Upper lobe of right lung (tissue), 1 donor: ENCODE measurements around the gene LYAR. TPM values are rescaled to one million over a fixed set of nuclear protein-coding genes. Genes with fewer than 3 reads are reported as not detected.

Source experiments
- ATAC-seq: fragments of 200-7000 bp; cut with Tn5 transposase; one replicate; pipeline ENCODE4 v1.9.1; 2020; ENCODE audit warnings: mild to moderate bottlenecking, moderate library complexity
- DNase-seq: peaks from one replicate; pipeline ENCODE4 v3.0.0-alpha.2; 2020
- H3K27ac ChIP-seq: fragments of 200-600 bp; one replicate; pipeline ENCODE4 v1.8.0; 2022
- H3K27me3 ChIP-seq: fragments of 200-600 bp; one replicate; pipeline ENCODE4 v1.8.0; 2022; ENCODE audit warnings: mild to moderate bottlenecking
- H3K36me3 ChIP-seq: fragments of 200-600 bp; one replicate; pipeline ENCODE4 v1.8.0; 2022
- H3K4me1 ChIP-seq: fragments of 200-600 bp; one replicate; pipeline ENCODE4 v1.8.0; 2022
- H3K4me3 ChIP-seq: fragments of 200-600 bp; one replicate; pipeline ENCODE4 v1.8.0; 2022; ENCODE audit warnings: mild to moderate bottlenecking
- H3K9me3 ChIP-seq: fragments of 200-600 bp; one replicate; pipeline ENCODE4 v1.8.0; 2022
- intact Hi-C: fragments of 100-400 bp; cut with DNase I; formaldehyde crosslinking; loops from one replicate; pipeline ENCODE4 v1.11.0; 2022
- long read RNA-seq: library from polyadenylated mRNA; unstranded; transcript quantifications from one replicate; pipeline ENCODE4 v2.0.0, GENCODE V29; 2021
- total RNA-seq: library from RNA; stranded (reverse); fragmentation: NEBNext Ultra II Directional; extraction: Animal tissue kit (Norgen Biotek cat#: 25700); gene quantifications from one replicate; pipeline ENCODE4 v1.2.1, GENCODE V29; 2021
- TF ChIP-seq, protein P1 (sequence below): fragments of 200-600 bp; IDR thresholded peaks from one replicate; pipeline ENCODE4 v1.8.0; 2022; ENCODE audit warnings: antibody characterized with exemption
- donor health status: DM: no; HTN: yes; CAD: no; lungs with severe emphysema.

The LYAR gene, protein sequence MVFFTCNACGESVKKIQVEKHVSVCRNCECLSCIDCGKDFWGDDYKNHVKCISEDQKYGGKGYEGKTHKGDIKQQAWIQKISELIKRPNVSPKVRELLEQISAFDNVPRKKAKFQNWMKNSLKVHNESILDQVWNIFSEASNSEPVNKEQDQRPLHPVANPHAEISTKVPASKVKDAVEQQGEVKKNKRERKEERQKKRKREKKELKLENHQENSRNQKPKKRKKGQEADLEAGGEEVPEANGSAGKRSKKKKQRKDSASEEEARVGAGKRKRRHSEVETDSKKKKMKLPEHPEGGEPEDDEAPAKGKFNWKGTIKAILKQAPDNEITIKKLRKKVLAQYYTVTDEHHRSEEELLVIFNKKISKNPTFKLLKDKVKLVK
- 13.3 TPM for total RNA-seq
- long read RNA-seq, transcript LYAR-201 (10 exons, 1,569 nt) = major isoform, 15 of 18 reads
- long read RNA-seq, partial matches to known transcripts = 2 of 18 reads
- long read RNA-seq, other reads (novel, unspliced or antisense) = 1 of 18 reads

DNA sequence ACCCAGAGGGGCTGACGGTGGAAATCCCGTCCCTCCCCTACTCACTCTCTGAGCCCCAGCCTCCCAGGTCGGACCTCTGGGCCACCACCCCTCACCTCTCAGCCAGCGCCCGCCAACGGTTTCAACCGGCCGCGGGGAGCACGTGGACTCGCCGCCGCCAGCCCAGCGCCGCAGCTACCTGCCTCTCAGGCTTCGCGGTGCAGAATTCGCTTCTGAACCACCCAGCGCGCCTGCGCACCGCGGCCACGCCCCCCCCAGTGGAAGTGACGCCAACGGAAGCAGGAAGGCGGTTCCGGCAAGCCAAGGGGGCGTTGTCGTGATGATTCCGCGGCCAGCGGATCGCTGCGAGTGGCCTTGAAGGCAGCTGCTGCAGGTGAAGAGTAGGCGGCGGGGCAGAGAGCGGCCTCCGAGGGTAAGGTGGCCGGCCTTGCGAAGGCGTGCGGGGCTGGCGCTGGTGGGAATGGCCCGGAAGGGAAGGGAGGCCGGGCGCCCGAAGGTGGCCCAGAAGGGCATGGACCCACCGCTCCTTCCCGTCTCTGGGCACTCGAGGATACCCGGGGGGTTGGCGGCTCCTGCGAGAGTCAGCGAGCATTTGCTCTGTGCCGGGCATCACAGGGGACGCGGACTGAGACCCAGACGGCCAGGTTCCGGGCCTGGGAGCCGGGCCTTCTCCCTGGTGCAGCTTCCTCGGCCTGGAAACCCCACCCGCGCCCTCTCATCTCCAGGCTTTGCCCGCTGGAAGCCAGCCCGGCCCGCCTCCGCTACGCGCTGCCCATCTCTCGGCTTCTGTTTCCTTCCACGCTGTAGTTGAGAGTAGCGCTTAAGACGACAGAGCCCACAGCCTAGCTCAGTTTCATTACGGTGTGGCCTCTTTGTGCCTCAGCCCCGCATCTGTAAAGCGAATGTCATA, at the start of gene LYAR, which contains the start of gene ZBTB49:
TSS of gene LYAR (minus strand) at position 214 of the 910 bp plus-strand sequence. CDS start 6,412 bp downstream, outside the sequence.
TSS of gene ZBTB49 (plus strand) at position 311 of the 910 bp plus-strand sequence. CDS start 9,695 bp downstream, outside the sequence.
- Histone ChIP-seq H3K27ac (peak within 1 kb of the TSS; percentile 80), H3K36me3 (peaks cover 16% of the 10 kb centered on the region), H3K4me1 (peaks cover 20% of the 10 kb centered on the region), H3K27me3 (no peaks in the 10 kb centered on the region), H3K9me3 (no peaks in the 10 kb centered on the region), H3K4me3 (peak within 1 kb of the TSS; percentile 98)
- DNase-seq (peak; percentile 97), ATAC-seq (peak; percentile 99)
- TF ChIP-seq, protein P1, sequence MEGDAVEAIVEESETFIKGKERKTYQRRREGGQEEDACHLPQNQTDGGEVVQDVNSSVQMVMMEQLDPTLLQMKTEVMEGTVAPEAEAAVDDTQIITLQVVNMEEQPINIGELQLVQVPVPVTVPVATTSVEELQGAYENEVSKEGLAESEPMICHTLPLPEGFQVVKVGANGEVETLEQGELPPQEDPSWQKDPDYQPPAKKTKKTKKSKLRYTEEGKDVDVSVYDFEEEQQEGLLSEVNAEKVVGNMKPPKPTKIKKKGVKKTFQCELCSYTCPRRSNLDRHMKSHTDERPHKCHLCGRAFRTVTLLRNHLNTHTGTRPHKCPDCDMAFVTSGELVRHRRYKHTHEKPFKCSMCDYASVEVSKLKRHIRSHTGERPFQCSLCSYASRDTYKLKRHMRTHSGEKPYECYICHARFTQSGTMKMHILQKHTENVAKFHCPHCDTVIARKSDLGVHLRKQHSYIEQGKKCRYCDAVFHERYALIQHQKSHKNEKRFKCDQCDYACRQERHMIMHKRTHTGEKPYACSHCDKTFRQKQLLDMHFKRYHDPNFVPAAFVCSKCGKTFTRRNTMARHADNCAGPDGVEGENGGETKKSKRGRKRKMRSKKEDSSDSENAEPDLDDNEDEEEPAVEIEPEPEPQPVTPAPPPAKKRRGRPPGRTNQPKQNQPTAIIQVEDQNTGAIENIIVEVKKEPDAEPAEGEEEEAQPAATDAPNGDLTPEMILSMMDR = no peak
- intact Hi-C loops = no loop called here

DNA sequence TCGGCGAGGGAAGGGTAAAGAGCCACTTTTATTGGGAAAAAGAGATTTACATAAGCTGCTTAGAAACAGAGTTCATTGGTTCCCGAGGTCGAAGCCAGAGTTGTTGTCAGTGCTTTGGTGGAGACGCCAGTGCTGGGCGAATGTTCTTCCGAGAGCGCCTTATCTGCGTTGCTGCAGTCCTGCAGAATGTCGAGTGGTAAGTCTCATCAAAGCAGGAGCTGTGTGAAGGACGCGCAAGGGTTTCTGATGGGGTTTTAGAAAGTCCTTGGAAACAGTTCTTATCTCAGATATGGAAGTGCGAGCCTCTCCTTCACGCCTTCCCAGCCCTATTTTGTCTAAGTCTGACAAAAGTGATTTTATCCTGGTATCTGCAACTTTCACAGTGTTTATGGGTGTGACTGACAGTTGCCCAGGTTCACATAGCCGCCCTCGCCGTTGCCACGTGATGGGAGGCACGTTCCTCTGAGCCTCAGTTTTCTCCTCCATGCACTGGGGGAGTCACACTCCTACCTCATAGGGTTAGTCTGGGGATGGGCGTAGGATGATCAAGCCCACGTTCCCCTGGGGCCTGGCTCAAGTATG, 49.6 kb upstream of the LYAR start:
- ATAC-seq = peak; percentile 81
- H3K27me3 ChIP-seq = no peaks in the 10 kb centered on the region
- no peak for DNase-seq

DNA sequence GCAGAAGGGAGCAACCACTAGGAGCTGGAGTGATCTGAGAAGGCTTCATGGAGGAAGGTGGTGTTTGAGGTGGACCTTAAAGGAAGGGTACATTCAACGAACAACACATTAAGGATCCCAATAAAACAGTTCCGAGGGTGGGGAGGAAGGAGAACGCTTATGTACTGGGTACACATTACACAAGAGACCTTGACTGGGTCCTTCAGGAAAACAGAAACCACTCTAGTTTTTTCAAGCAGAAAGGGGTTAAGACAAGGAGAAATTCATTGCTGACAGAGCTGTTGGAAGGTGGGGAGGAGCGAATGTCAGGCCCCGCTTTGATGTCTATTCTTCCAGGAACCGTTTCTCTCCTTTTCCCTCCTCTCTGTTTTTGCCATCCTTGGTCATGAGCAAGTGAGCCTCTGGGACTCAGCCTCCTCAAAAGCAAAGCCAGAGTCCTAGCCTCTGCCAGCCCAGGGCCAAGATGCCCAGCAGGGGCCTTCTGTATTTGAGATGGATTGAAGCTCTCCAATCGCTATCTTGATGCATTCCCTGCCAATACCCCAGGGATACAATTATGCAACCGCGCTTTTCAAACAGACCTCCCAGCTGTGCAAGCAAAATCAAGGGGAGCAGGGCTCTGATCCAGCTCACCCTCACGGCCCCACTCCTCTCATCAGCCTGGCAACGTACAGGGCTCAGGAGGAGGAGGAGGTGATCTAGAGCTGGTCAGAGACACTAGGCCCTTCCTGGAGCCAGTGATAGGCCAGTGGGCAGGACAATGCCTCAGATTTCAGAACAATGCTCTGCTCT, 48.5 kb upstream of the LYAR start:
- no peaks in the 10 kb centered on the region for H3K9me3 ChIP-seq
- intact Hi-C loops = loop anchor here (10.0 kb wide), 1 partner anchor 84 kb away; no protein-coding TSS in a partner anchor
- TF ChIP-seq, protein P1 = no peak
- ATAC-seq (peak; percentile 42), DNase-seq (no peak)
- H3K36me3 ChIP-seq = no peaks in the 10 kb centered on the region
- no peak overlapping the region for H3K27ac ChIP-seq
- H3K4me3 ChIP-seq = no peak overlapping the region
- no peaks in the 10 kb centered on the region for H3K4me1 ChIP-seq
- H3K27me3 ChIP-seq = no peaks in the 10 kb centered on the region

More for the DNA sequence above, 49.6 kb upstream of the LYAR start:
- no peaks in the 10 kb centered on the region for H3K36me3 ChIP-seq
- TF ChIP-seq, protein P1 = no peak
- H3K27ac ChIP-seq = no peak overlapping the region
- H3K9me3 ChIP-seq = no peaks in the 10 kb centered on the region
- intact Hi-C loops = loop anchor here (10.0 kb wide), 1 partner anchor 85 kb away; no protein-coding TSS in a partner anchor
- H3K4me3 ChIP-seq = no peak overlapping the region
- H3K4me1 ChIP-seq = no peaks in the 10 kb centered on the region

DNA sequence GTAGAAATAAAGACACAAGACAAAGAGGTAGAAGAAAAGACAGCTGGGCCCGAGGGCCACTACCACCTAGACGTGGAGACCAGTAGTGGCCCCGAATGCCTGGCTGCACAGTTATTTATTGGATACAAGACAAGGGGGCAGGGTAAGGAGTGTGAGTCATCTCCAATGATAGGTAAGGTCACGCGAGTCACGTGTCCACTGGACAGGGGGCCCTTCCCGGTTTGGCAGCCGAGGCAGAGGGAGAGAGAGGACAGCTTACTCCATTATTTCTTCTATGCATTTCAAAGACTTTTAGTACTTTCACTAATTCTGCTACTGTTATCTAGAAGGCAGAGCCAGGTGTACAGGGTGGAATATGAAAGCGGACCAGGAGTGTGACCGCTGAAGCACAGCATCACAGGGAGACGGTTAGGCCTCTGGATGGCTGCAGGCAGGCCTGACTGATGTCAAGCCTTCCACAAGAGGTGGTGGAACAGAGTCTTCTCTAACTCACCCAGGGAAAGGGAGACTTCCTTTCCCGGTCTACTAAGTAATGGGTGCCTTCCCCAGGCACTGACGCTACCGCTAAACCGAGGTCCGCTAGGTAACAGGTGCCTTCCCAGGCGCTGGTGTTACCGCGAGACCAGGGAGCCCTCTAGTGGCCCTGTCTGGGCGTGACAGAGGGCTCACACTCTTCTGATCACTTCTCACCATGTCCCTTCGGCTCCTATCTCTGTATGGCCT, 45.0 kb upstream of the LYAR start:
- no peak overlapping the region for H3K27ac ChIP-seq
- H3K36me3 ChIP-seq = no peaks in the 10 kb centered on the region
- TF ChIP-seq, protein P1 = peak; percentile 77
- no peaks in the 10 kb centered on the region for H3K4me1 ChIP-seq
- intact Hi-C loops = loop anchor here (10.0 kb wide), 1 partner anchor 80 kb away; no protein-coding TSS in a partner anchor
- DNase-seq (peak; percentile 80), ATAC-seq (peak; percentile 73)
- H3K4me3 ChIP-seq = no peak overlapping the region
- no peaks in the 10 kb centered on the region for H3K9me3 ChIP-seq
- no peaks in the 10 kb centered on the region for H3K27me3 ChIP-seq
